Tibial nerve (tissue), 4 donors: Measurements from ENCODE around the gene GMCL1. TPM values are rescaled to one million over a fixed set of nuclear protein-coding genes. Genes with fewer than 3 reads are reported as not detected.
"Not testable (repeated sequence)": the region's sequence is repeated elsewhere in the genome, so short reads cannot be mapped to it uniquely, and the experiment has no call there.

Experiments used
- DNase-seq, 2 donors: peaks; one replicate each; pipeline ENCODE4 v3.0.0-alpha.2; 2019; ENCODE audit warnings: low spot score in 2 of 2
- H3K27ac ChIP-seq, 4 donors: fragments of 200-600 bp; sonication (generic) in 3 of 4; one replicate each; pipeline ENCODE4 v1.5.1; 2017 to 2019; ENCODE audit warnings: mild to moderate bottlenecking in 1 of 4
- H3K27me3 ChIP-seq, 2 donors: fragments of 200-600 bp; sonication (generic) in 1 of 2; one replicate each; pipeline versions ENCODE4 v1.5.1 to v1.6.0; 2017 to 2019
- H3K36me3 ChIP-seq, 3 donors: fragments of 200-600 bp; sonication (generic); one replicate each; pipeline ENCODE4 v1.5.1; 2018 to 2019
- H3K4me1 ChIP-seq, 4 donors: fragments of 200-600 bp; sonication (generic) in 3 of 4; one replicate each; pipeline ENCODE4 v1.5.1; 2017 to 2019
- H3K4me3 ChIP-seq, 4 donors: fragments of 200-600 bp; sonication (generic) in 3 of 4; one replicate each; pipeline ENCODE4 v1.5.1; 2017 to 2019; ENCODE audit warnings: mild to moderate bottlenecking in 1 of 4, moderate library complexity in 1 of 4
- H3K9me3 ChIP-seq, 4 donors: fragments of 200-600 bp; sonication (generic) in 3 of 4; one replicate each; pipeline ENCODE4 v1.5.1; 2017 to 2019
- CTCF ChIP-seq, 5 experiments: fragments of 200-600 bp in 3 of 5; fragments of 450-650 bp in 2 of 5; sonication (generic) in 3 of 5; IDR thresholded peaks; one replicate each; pipeline ENCODE4 v1.5.1; 2016 to 2019; ENCODE audit warnings: antibody characterized with exemption in 5 of 5, mild to moderate bottlenecking in 3 of 5, moderate library complexity in 2 of 5
- EP300 ChIP-seq, 2 donors: sonication (generic); formaldehyde crosslinking; IDR thresholded peaks; one replicate each; pipeline ENCODE4 v1.6.1; 2017; ENCODE audit warnings: antibody characterized with exemption in 2 of 2, mild to moderate bottlenecking in 1 of 2
- POLR2A ChIP-seq, 2 donors: fragments of 450-650 bp; IDR thresholded peaks; one replicate each; pipeline ENCODE4 v1.6.1; 2017; ENCODE audit warnings: antibody characterized with exemption in 2 of 2, mild to moderate bottlenecking in 2 of 2, moderate library complexity in 2 of 2
- WGBS, 2 donors: methylation state at CpG; one replicate each; pipeline ENCODE4 v1.1.5; 2018; 5-methylcytosine and 5-hydroxymethylcytosine counted together
- total RNA-seq, 4 donors: library from RNA; depleted of rRNA; stranded (reverse); fragments of >200 nt; gene quantifications; one replicate each; pipeline ENCODE4 v1.1.0, GENCODE V29; 2016

GMCL1 gene
- total RNA-seq, 4 donors from 2014 or later = 11.2 to 20.1 (median 15.5) TPM

- Histone ChIP-seq H3K27me3 (no peaks in the 10 kb centered on the region), H3K27ac (peak overlapping the region; percentile 47 to 81 (median 72)), H3K9me3 (no peaks in the 10 kb centered on the region), H3K36me3 (no peaks in the 10 kb centered on the region), H3K4me3 (peak overlapping the region; percentile 14 to 36 (median 18)), H3K4me1 (peaks cover 0 to 40% (median 12%) of the 10 kb centered on the region in 4 donors)
- peak in 1 of 2 donors; percentile 17 for DNase-seq
- WGBS, 2 donors = 11 to 28% methylated on average over 7 of the region's 7 CpGs
- TF ChIP-seq POLR2A (IDR thresholded peaks at IDR 0.05) (no peak), CTCF (IDR thresholded peaks at IDR 0.05) (no peak), EP300 (IDR thresholded peaks at IDR 0.05) (no peak)
These were observed 31.1 kb upstream of the GMCL1 start for GRCh38 chr2:69798290-69798908.

- Histone ChIP-seq H3K9me3 (no peaks in the 10 kb centered on the region), H3K4me3 (peak overlapping the region; percentile 14 to 36 (median 18)), H3K27me3 (no peaks in the 10 kb centered on the region), H3K4me1 (peaks cover 0 to 40% (median 12%) of the 10 kb centered on the region in 4 donors), H3K27ac (peak overlapping the region; percentile 47 to 81 (median 72)), H3K36me3 (no peaks in the 10 kb centered on the region)
- no peak for DNase-seq
- WGBS, 2 donors = 31 to 33% methylated on average over 4 of the region's 4 CpGs
- TF ChIP-seq EP300 (IDR thresholded peaks at IDR 0.05) (no peak), POLR2A (IDR thresholded peaks at IDR 0.05) (no peak), CTCF (IDR thresholded peaks at IDR 0.05) (no peak)
These were observed 30.4 kb upstream of the GMCL1 start for GRCh38 chr2:69798909-69799526.

- Histone ChIP-seq H3K9me3 (no peaks in the 10 kb centered on the region), H3K27ac (no peak overlapping the region), H3K36me3 (peaks cover 0 to 24% (median 6%) of the 10 kb centered on the region in 3 donors), H3K27me3 (no peaks in the 10 kb centered on the region), H3K4me3 (no peak overlapping the region), H3K4me1 (peaks cover 0 to 36% (median 12%) of the 10 kb centered on the region in 4 donors)
- TF ChIP-seq CTCF (IDR thresholded peaks at IDR 0.05) = no peak
- TF ChIP-seq EP300 (IDR thresholded peaks at IDR 0.05) = no peak
- no peak for TF ChIP-seq POLR2A (IDR thresholded peaks at IDR 0.05)
- 57 to 72% methylated on average over 1 of the region's 1 CpG for WGBS, 2 donors
- DNase-seq = no peak
These were observed 27.6 kb upstream of the GMCL1 start for GRCh38 chr2:69801745-69802290.

- not testable (repeated sequence) for H3K27me3 ChIP-seq, H3K9me3 ChIP-seq, H3K27ac ChIP-seq, DNase-seq, H3K4me3 ChIP-seq
- peaks cover 0 to 34% (median 6%) of the 10 kb centered on the region in 3 donors for H3K36me3 ChIP-seq
- 79 to 85% methylated on average over 4 of the region's 4 CpGs for whole genome bisulfite sequencing, 2 donors
- H3K4me1 ChIP-seq = peaks cover 0 to 26% (median 9%) of the 10 kb centered on the region in 4 donors
These were observed 26.6 kb upstream of the GMCL1 start for GRCh38 chr2:69802781-69803367.

GRCh38 chr2:69804416-69804815 is 25.0 kb upstream of the GMCL1 start:
- H3K4me3 ChIP-seq = no peak overlapping the region
- H3K36me3 ChIP-seq = peaks cover 0 to 49% (median 12%) of the 10 kb centered on the region in 3 donors
- H3K9me3 ChIP-seq = no peaks in the 10 kb centered on the region
- H3K27ac ChIP-seq = no peak overlapping the region
- DNase-seq = no peak
- H3K27me3 ChIP-seq = no peaks in the 10 kb centered on the region
- 83 to 86% methylated on average over 11 of the region's 11 CpGs for WGBS, 2 donors
- TF ChIP-seq POLR2A (IDR thresholded peaks at IDR 0.05) (no peak), EP300 (IDR thresholded peaks at IDR 0.05) (no peak), CTCF (IDR thresholded peaks at IDR 0.05) (no peak)
- peaks cover 0 to 12% (median 2%) of the 10 kb centered on the region in 4 donors for H3K4me1 ChIP-seq
